ENCODE measurements around the gene HPS1.

The HPS1 gene

GRCh38 chr10:98431016-98431415 lies 15.7 kb downstream of the HPS1 start:
- no peak for DNase-seq

- DNase-seq = no peak
Observed at GRCh38 chr10:98430427-98430826, 16.3 kb downstream of the HPS1 start.

GRCh38 chr10:98429320-98430072 lies 17.2 kb downstream of the HPS1 start:
- DNase-seq = no peak

GRCh38 chr10:98427011-98427515 lies 19.7 kb downstream of the HPS1 start:
- no peak for DNase-seq

- no peak for DNase-seq
Observed at GRCh38 chr10:98425511-98426352, 21.0 kb downstream of the HPS1 start.

GRCh38 chr10:98424295-98425254 lies 22.2 kb downstream of the HPS1 start:
- DNase-seq = no peak

GRCh38 chr10:98423691-98424120 lies 23.0 kb downstream of the HPS1 start:
- DNase-seq = no peak

GRCh38 chr10:98422182-98422581 lies 24.6 kb downstream of the HPS1 start:
- no peak for DNase-seq

GRCh38 chr10:98420786-98421185 lies 25.9 kb downstream of the HPS1 start:
- DNase-seq = no peak

GRCh38 chr10:98419469-98420261 lies 27.1 kb downstream of the HPS1 start:
- no peak for DNase-seq

GRCh38 chr10:98418665-98419468 lies 27.9 kb downstream of the HPS1 start:
- DNase-seq = no peak

GRCh38 chr10:98417973-98418664 lies 28.6 kb downstream of the HPS1 start:
- no peak for DNase-seq

GRCh38 chr10:98417481-98417959 lies 29.2 kb downstream of the HPS1 start:
- DNase-seq = no peak

GRCh38 chr10:98416606-98417388 lies 29.9 kb downstream of the HPS1 start:
- no peak for DNase-seq

GRCh38 chr10:98415731-98416119 lies 31.0 kb downstream of the HPS1 start:
- DNase-seq = peak; percentile 6

- peak; percentile 63 for DNase-seq
Observed at GRCh38 chr10:98414932-98415730, 31.6 kb downstream of the HPS1 start, which contains the start of gene PYROXD2. Gene PYROXD2, minus strand, starts transcription at chr10:98415182. Its CDS starts 47 bp downstream, at chr10:98415135.

- no peak for DNase-seq
Observed at GRCh38 chr10:98414578-98414931, 32.2 kb downstream of the HPS1 start.

- no peak for DNase-seq
Observed at GRCh38 chr10:98411768-98412167, 35.0 kb downstream of the HPS1 start.
